Chondrocyte (in vitro differentiated cells): ENCODE results near the gene MYL12B. TPM values are rescaled to one million over a fixed set of nuclear protein-coding genes. Genes with fewer than 3 reads are reported as not detected.

Experiments
- DNase-seq: peaks from one replicate; pipeline ENCODE4 v3.0.0; 2021; ENCODE audit warnings: mixed read lengths, low spot score
- H3K27ac Mint-ChIP-seq: one replicate; pipeline ENCODE4 v1.8.0; 2021; ENCODE audit warnings: mild to moderate bottlenecking, moderate library complexity, mixed read lengths; ENCODE audit not compliant: unreplicated experiment
- H3K27me3 Mint-ChIP-seq: 2 replicates; pipeline ENCODE4 v1.8.0; 2021; ENCODE audit warnings: low read depth, mixed read lengths
- H3K36me3 Mint-ChIP-seq: 2 replicates; pipeline ENCODE4 v1.8.0; 2021; ENCODE audit warnings: low read depth, mixed read lengths
- H3K4me1 Mint-ChIP-seq: 2 replicates; pipeline ENCODE4 v1.8.0; 2021; ENCODE audit warnings: low read depth, mild to moderate bottlenecking, mixed read lengths
- H3K4me3 Mint-ChIP-seq: one replicate; pipeline ENCODE4 v1.8.0; 2021; ENCODE audit warnings: mild to moderate bottlenecking, moderate library complexity, mixed read lengths; ENCODE audit not compliant: unreplicated experiment
- H3K9me3 Mint-ChIP-seq: 2 replicates; pipeline ENCODE4 v1.8.0; 2021; ENCODE audit warnings: low read depth, mixed read lengths
- total RNA-seq: library from RNA; stranded (reverse); gene quantifications from 3 replicates; pipeline ENCODE4 v1.2.1, GENCODE V29; 2021
- TF ChIP-seq, protein P1 (sequence below): fragments of 200-600 bp; sonication (generic); IDR thresholded peaks from 2 replicates; pipeline ENCODE4 v1.5.0; 2021; ENCODE audit warnings: antibody characterized with exemption, mild to moderate bottlenecking, moderate library complexity

MYL12B gene
- total RNA-seq, 1 donor from 2014 or later: 327 TPM

DNA sequence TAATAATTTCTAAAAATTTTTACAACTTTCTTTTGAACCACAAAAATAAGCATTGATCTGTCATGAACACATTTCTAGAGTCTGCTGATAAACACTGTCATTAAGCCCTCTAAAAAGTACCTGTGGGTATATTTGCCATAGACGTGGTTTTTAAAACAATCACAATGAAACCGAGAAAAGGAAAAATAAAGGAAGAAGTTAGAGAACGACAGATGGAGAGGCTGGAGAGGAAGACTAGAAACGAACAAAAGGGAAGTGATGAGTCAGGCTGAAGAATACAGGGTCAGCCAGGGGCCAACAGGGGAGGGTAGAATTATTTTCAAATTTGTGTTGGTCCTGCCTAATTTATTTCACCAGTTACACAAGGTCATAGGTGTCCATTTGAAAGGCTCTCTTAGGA is 62.0 kb downstream of the MYL12B start:
- Mint-ChIP-seq H3K36me3 (no peaks in the 10 kb centered on the region), H3K4me3 (no peak overlapping the region), H3K27ac (no peak overlapping the region), H3K9me3 (no peaks in the 10 kb centered on the region), H3K27me3 (no peaks in the 10 kb centered on the region), H3K4me1 (peaks cover 15% of the 10 kb centered on the region)
- no peak for DNase-seq
- TF ChIP-seq, protein P1, sequence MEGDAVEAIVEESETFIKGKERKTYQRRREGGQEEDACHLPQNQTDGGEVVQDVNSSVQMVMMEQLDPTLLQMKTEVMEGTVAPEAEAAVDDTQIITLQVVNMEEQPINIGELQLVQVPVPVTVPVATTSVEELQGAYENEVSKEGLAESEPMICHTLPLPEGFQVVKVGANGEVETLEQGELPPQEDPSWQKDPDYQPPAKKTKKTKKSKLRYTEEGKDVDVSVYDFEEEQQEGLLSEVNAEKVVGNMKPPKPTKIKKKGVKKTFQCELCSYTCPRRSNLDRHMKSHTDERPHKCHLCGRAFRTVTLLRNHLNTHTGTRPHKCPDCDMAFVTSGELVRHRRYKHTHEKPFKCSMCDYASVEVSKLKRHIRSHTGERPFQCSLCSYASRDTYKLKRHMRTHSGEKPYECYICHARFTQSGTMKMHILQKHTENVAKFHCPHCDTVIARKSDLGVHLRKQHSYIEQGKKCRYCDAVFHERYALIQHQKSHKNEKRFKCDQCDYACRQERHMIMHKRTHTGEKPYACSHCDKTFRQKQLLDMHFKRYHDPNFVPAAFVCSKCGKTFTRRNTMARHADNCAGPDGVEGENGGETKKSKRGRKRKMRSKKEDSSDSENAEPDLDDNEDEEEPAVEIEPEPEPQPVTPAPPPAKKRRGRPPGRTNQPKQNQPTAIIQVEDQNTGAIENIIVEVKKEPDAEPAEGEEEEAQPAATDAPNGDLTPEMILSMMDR: no peak

Other genes starting within 250 kb of the MYL12B start
- gene LPIN2, start 249.0 kb upstream of the MYL12B start, total RNA-seq: 30.3 to 38.7 TPM (median 38.6 TPM) in 3 replicates
- 1.2 to 1.5 TPM (median 1.5 TPM) in 3 replicates for gene MYOM1, start 42.2 kb upstream of the MYL12B start, total RNA-seq
- 426 to 647 TPM (median 621 TPM) in 3 replicates for gene MYL12A, start 14.3 kb upstream of the MYL12B start, total RNA-seq
- 26.5 to 67.0 TPM (median 58.5 TPM) in 3 replicates for gene TGIF1, start 188.0 kb downstream of the MYL12B start, total RNA-seq